Liver (tissue), 9 donors: ENCODE measurements around the gene PLCB3. TPM values are rescaled to one million over a fixed set of nuclear protein-coding genes. Genes with fewer than 3 reads are reported as not detected.

Experiments
- DNase-seq: peaks from one replicate; pipeline ENCODE4 v3.0.0-alpha.2; 2017; ENCODE audit warnings: low spot score
- H3K27ac ChIP-seq, 2 donors: one replicate each; pipeline ENCODE4 v1.7.0; 2013; ENCODE audit warnings: inconsistent platforms in 2 of 2, low read length in 2 of 2, control low read depth in 1 of 2, low read depth in 1 of 2, mild to moderate bottlenecking in 1 of 2
- H3K27me3 ChIP-seq, 4 donors: one replicate each; pipeline versions ENCODE4 v1.6.1 to v1.7.0; 2013; ENCODE audit warnings: low read length in 3 of 4, inconsistent platforms in 1 of 4, mild to moderate bottlenecking in 1 of 4, moderate library complexity in 1 of 4; ENCODE audit not compliant: control insufficient read depth in 4 of 4, insufficient read depth in 4 of 4
- H3K36me3 ChIP-seq, 4 donors: one replicate each; pipeline versions ENCODE4 v1.6.1 to v1.7.0; 2013; ENCODE audit warnings: low read length in 3 of 4, mild to moderate bottlenecking in 3 of 4, low read depth in 1 of 4, moderate library complexity in 1 of 4; ENCODE audit not compliant: control insufficient read depth in 4 of 4, insufficient read depth in 3 of 4
- H3K4me1 ChIP-seq, 4 donors: one replicate each; pipeline versions ENCODE4 v1.6.1 to v1.7.0; 2013; ENCODE audit warnings: low read length in 3 of 4, mild to moderate bottlenecking in 3 of 4, moderate library complexity in 1 of 4; ENCODE audit not compliant: control insufficient read depth in 4 of 4, insufficient read depth in 4 of 4
- H3K4me3 ChIP-seq, 3 donors: one replicate each; pipeline versions ENCODE4 v1.6.1 to v1.7.0; 2013; ENCODE audit warnings: low read length in 3 of 3, control low read depth in 1 of 3, low read depth in 1 of 3, mild to moderate bottlenecking in 1 of 3
- H3K9ac ChIP-seq, 2 donors: one replicate each; pipeline ENCODE4 v1.7.0; 2013; ENCODE audit warnings: low read length in 2 of 2, mild to moderate bottlenecking in 2 of 2, moderate library complexity in 2 of 2, control low read depth in 1 of 2, low read depth in 1 of 2
- H3K9me3 ChIP-seq, 4 donors: one replicate each; pipeline versions ENCODE4 v1.6.1 to v1.7.0; 2013; ENCODE audit warnings: low read length in 3 of 4; ENCODE audit not compliant: control insufficient read depth in 4 of 4
- EGR1 ChIP-seq, 2 donors: IDR thresholded peaks; 2 replicates each; pipeline ENCODE4 v1.6.1; 2016 to 2018; ENCODE audit warnings: antibody characterized with exemption in 2 of 2, low read depth in 2 of 2
- FOXA1 ChIP-seq: IDR thresholded peaks from 2 replicates; pipeline ENCODE4 v1.6.1; 2016; ENCODE audit warnings: antibody characterized with exemption
- FOXA2 ChIP-seq: IDR thresholded peaks from 2 replicates; pipeline ENCODE4 v1.6.1; 2016; ENCODE audit warnings: antibody characterized with exemption
- HNF4G ChIP-seq: IDR thresholded peaks from 2 replicates; pipeline ENCODE4 v1.6.1; 2016; ENCODE audit warnings: antibody characterized with exemption
- JUND ChIP-seq, 2 donors: IDR thresholded peaks; 2 replicates each; pipeline ENCODE4 v1.6.1; 2016; ENCODE audit warnings: antibody characterized with exemption in 2 of 2
- RAD21 ChIP-seq, 2 donors: IDR thresholded peaks; 2 replicates each; pipeline ENCODE4 v1.6.1; 2016; ENCODE audit warnings: antibody characterized with exemption in 2 of 2, mild to moderate bottlenecking in 2 of 2
- TAF1 ChIP-seq: conservative IDR thresholded peaks from 2 replicates; pipeline ENCODE4 v1.6.1; 2016; ENCODE audit warnings: antibody characterized with exemption, mild to moderate bottlenecking
- YY1 ChIP-seq: IDR thresholded peaks from 2 replicates; pipeline ENCODE4 v1.6.1; 2016; ENCODE audit warnings: antibody characterized with exemption, mild to moderate bottlenecking
- WGBS: extraction: QIAGEN DNeasy Blood & Tissue Kit; methylation state at CpG from one replicate; pipeline ENCODE4 v1.1.7; 2013; 5-methylcytosine and 5-hydroxymethylcytosine counted together
- polyA plus RNA-seq, 2 donors: library from polyadenylated mRNA; stranded (reverse) in 1 of 2; unstranded in 1 of 2; fragments of 200-250 nt in 1 of 2; fragments of >200 nt in 1 of 2; fragmentation: Nextera tagmentation in 1 of 2; extraction: Ambion mirVana in 1 of 2; gene quantifications; one replicate each; pipeline versions ENCODE4 v1.2.1 to v1.2.3, GENCODE V29; 2013 to 2015
- total RNA-seq, 2 donors: library from RNA; depleted of rRNA; stranded (reverse); fragments of >200 nt; gene quantifications; one replicate each; pipeline ENCODE4 v1.2.3, GENCODE V29; 2014
- TF ChIP-seq, protein P1 (sequence below): IDR thresholded peaks from 2 replicates; pipeline ENCODE4 v1.6.1; 2016; ENCODE audit warnings: antibody characterized with exemption, mild to moderate bottlenecking
- donor health status: healthy.
- donor health status: healthy.
- donor health status: healthy.
- donor health status: healthy.
- donor health status: healthy.

The PLCB3 gene
- total and polyA plus RNA-seq, 4 donors = 0.79 to 8.5 (median 5.4) TPM

DNA sequence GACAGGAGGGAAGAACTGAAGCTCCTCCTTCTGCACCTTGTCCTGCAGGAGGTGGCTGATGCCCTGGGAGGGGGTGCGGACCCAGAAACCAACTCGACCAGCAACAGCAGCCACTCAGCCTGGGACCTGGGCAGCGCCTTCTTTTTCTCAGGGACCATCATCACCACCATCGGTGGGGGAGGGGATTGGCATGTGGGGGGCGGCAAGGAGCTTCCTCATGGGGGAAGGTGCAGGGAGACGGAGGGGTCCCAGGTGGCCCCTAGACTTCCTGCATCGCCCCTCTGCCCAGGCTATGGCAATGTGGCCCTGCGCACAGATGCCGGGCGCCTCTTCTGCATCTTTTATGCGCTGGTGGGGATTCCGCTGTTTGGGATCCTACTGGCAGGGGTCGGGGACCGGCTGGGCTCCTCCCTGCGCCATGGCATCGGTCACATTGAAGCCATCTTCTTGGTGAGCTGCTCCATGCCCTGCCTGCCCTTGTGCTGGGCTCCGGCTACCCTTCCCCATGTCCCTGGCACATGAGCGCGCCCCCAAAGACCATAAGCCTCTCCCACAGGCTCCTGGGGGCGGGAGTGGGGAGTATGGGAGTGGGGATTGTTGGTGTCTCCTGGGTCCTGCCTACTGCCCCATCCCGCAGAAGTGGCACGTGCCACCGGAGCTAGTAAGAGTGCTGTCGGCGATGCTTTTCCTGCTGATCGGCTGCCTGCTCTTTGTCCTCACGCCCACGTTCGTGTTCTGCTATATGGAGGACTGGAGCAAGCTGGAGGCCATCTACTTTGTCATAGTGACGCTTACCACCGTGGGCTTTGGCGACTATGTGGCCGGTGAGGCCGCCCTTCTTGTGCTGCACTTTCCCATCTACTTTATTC is 45.7 kb downstream of the PLCB3 start:
- 13% methylated on average over 34 of the region's 34 CpGs for WGBS
- peaks cover 4 to 24% (median 9%) of the 10 kb centered on the region in 4 donors for H3K27me3 ChIP-seq
- no peak for DNase-seq
- H3K9me3 ChIP-seq = no peaks in the 10 kb centered on the region
- peaks cover 11 to 32% (median 17%) of the 10 kb centered on the region in 4 donors for H3K4me1 ChIP-seq
- H3K4me3 ChIP-seq = no peak overlapping the region
- TF ChIP-seq JUND (IDR thresholded peaks at IDR 0.05) (no peak), TAF1 (no peak), RAD21 (IDR thresholded peaks at IDR 0.05) (no peak), YY1 (no peak), FOXA1 (no peak), FOXA2 (no peak)
- TF ChIP-seq, protein P1, sequence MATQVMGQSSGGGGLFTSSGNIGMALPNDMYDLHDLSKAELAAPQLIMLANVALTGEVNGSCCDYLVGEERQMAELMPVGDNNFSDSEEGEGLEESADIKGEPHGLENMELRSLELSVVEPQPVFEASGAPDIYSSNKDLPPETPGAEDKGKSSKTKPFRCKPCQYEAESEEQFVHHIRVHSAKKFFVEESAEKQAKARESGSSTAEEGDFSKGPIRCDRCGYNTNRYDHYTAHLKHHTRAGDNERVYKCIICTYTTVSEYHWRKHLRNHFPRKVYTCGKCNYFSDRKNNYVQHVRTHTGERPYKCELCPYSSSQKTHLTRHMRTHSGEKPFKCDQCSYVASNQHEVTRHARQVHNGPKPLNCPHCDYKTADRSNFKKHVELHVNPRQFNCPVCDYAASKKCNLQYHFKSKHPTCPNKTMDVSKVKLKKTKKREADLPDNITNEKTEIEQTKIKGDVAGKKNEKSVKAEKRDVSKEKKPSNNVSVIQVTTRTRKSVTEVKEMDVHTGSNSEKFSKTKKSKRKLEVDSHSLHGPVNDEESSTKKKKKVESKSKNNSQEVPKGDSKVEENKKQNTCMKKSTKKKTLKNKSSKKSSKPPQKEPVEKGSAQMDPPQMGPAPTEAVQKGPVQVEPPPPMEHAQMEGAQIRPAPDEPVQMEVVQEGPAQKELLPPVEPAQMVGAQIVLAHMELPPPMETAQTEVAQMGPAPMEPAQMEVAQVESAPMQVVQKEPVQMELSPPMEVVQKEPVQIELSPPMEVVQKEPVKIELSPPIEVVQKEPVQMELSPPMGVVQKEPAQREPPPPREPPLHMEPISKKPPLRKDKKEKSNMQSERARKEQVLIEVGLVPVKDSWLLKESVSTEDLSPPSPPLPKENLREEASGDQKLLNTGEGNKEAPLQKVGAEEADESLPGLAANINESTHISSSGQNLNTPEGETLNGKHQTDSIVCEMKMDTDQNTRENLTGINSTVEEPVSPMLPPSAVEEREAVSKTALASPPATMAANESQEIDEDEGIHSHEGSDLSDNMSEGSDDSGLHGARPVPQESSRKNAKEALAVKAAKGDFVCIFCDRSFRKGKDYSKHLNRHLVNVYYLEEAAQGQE = no peak
- no peak overlapping the region for H3K27ac ChIP-seq
- no peak overlapping the region for H3K9ac ChIP-seq
- H3K36me3 ChIP-seq = no peaks in the 10 kb centered on the region

DNA sequence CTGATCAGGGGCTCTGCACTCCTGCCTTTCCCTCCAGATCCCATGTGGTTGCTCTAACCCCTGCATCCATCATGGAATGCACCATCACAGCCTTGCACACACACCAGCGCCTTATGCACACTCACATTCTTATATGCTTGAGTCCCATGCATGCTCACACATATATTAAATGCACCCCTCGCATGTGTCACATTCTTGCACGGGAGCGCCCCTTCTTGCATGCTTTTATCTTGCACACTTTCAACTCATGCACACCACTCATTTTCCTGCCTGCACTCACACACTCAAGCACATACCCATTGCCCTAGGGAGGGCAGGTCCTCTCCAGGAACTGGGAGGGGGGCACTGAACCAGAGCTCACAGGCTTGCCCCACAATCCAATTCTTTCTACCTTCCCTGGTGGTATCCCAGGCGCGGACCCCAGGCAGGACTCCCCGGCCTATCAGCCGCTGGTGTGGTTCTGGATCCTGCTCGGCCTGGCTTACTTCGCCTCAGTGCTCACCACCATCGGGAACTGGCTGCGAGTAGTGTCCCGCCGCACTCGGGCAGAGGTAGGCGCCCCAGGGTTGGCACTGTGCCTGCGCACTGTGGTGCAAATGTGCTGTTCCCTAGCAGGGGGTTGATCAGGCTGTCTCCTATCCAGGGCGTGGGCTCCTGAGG is 46.5 kb downstream of the PLCB3 start:
- Histone ChIP-seq H3K27ac (no peak overlapping the region), H3K36me3 (no peaks in the 10 kb centered on the region), H3K9ac (no peak overlapping the region), H3K9me3 (no peaks in the 10 kb centered on the region), H3K4me1 (peaks cover 8 to 24% (median 17%) of the 10 kb centered on the region in 4 donors), H3K27me3 (peaks cover 3 to 24% (median 9%) of the 10 kb centered on the region in 4 donors), H3K4me3 (no peak overlapping the region)
- no peak for DNase-seq
- TF ChIP-seq RAD21 (IDR thresholded peaks at IDR 0.05) = no peak
- TF ChIP-seq FOXA1 = no peak
- no peak for TF ChIP-seq HNF4G
- TF ChIP-seq EGR1 (IDR thresholded peaks at IDR 0.05; ENCODE audit: low read depth in 2 of 2) = no peak
- 35% methylated on average over 18 of the region's 18 CpGs for WGBS

GRCh38 chr11:64298966-64299846 is 47.9 kb downstream of the PLCB3 start:
- no peaks in the 10 kb centered on the region for H3K36me3 ChIP-seq
- peaks cover 12 to 31% (median 23%) of the 10 kb centered on the region in 4 donors for H3K4me1 ChIP-seq
- H3K27me3 ChIP-seq = peaks cover 0 to 24% (median 9%) of the 10 kb centered on the region in 4 donors
- H3K9ac ChIP-seq = no peak overlapping the region
- no peak for DNase-seq
- no peaks in the 10 kb centered on the region for H3K9me3 ChIP-seq
- WGBS = 3% methylated on average over 60 of the region's 60 CpGs
- no peak overlapping the region for H3K27ac ChIP-seq
- no peak for TF ChIP-seq FOXA1
- no peak for TF ChIP-seq TAF1
- peak overlapping the region in 1 of 3 donors; percentile 40 for H3K4me3 ChIP-seq
